H1 (cell line): ENCODE data around the gene ARHGEF1.
"Not testable (repeated sequence)": the region's sequence is repeated elsewhere in the genome, so short reads cannot be mapped to it uniquely, and the experiment has no call there.

Experiments
- CTCF ChIP-seq, 3 experiments: IDR thresholded peaks; 1 replicate in 2 of 3; 2 replicates in 1 of 3; pipeline versions ENCODE4 v1.5.1 to v1.6.1; 2011; ENCODE audit warnings: low read length in 3 of 3, mild to moderate bottlenecking in 3 of 3, inconsistent platforms in 2 of 3, low read depth in 1 of 3, moderate library complexity in 1 of 3; ENCODE audit not compliant: insufficient read depth in 1 of 3; ENCODE audit errors: control extremely low read depth in 1 of 3
- EZH2 ChIP-seq: fragments of 200-600 bp; sonication (generic); IDR thresholded peaks from 2 replicates; pipeline ENCODE4 v1.7.1; 2012; ENCODE audit warnings: low read depth, mild to moderate bottlenecking, moderate library complexity, low read length, inconsistent platforms; ENCODE audit not compliant: severe bottlenecking
- POLR2A ChIP-seq, 2 experiments: IDR thresholded peaks; 1 replicate in 1 of 2; 2 replicates in 1 of 2; pipeline ENCODE4 v1.6.1; 2011; ENCODE audit warnings: low read depth in 2 of 2, low read length in 2 of 2, mild to moderate bottlenecking in 2 of 2; ENCODE audit errors: control extremely low read depth in 1 of 2
- POLR2AphosphoS5 ChIP-seq: IDR thresholded peaks from 2 replicates; pipeline ENCODE4 v1.6.1; 2011; ENCODE audit warnings: low read depth, low read length
- RAD21 ChIP-seq, 2 experiments: IDR thresholded peaks in 1 of 2; conservative IDR thresholded peaks in 1 of 2; 2 replicates each; pipeline ENCODE4 v1.6.1; 2011; ENCODE audit warnings: low read depth in 2 of 2, low read length in 2 of 2, improper control_type of control experiment in 1 of 2, inconsistent platforms in 1 of 2, mild to moderate bottlenecking in 1 of 2, moderate library complexity in 1 of 2
- RXRA ChIP-seq: IDR thresholded peaks from 2 replicates; pipeline ENCODE4 v1.6.1; 2011; ENCODE audit warnings: low read depth, mild to moderate bottlenecking, low read length, moderate library complexity; ENCODE audit not compliant: insufficient read depth
- SIX5 ChIP-seq: IDR thresholded peaks from 2 replicates; pipeline ENCODE4 v1.6.1; 2011; ENCODE audit warnings: mild to moderate bottlenecking, low read depth, low read length
- TCF12 ChIP-seq: IDR thresholded peaks from 2 replicates; pipeline ENCODE4 v1.6.1; 2011; ENCODE audit warnings: low read depth, mild to moderate bottlenecking, low read length
- TEAD4 ChIP-seq: IDR thresholded peaks from 2 replicates; pipeline ENCODE4 v1.6.1; 2012; ENCODE audit warnings: low read depth, low read length, inconsistent platforms, mixed read lengths
- USF2 ChIP-seq: IDR thresholded peaks from 2 replicates; pipeline ENCODE4 v1.6.1; 2011; ENCODE audit warnings: low read length, improper control_type of control experiment

GRCh38 chr19:41914424-41914834 is 31.4 kb downstream of the ARHGEF1 start:
- not testable (repeated sequence) for TF ChIP-seq CTCF (IDR thresholded peaks at IDR 0.05; ENCODE audit: control extremely low read depth in 1 of 3, insufficient read depth in 1 of 3, low read depth in 1 of 3, low read length in 3 of 3); EZH2; POLR2AphosphoS5; TEAD4; TCF12; SIX5; RXRA; POLR2A (IDR thresholded peaks at IDR 0.05; ENCODE audit: control extremely low read depth in 1 of 2, low read depth in 2 of 2, low read length in 2 of 2); USF2; RAD21 (IDR thresholded peaks at IDR 0.05 in 1 of 2, conservative IDR thresholded peaks at IDR 0.05 in 1 of 2; ENCODE audit: low read depth in 2 of 2, low read length in 2 of 2)
